ENCODE results near the gene OR5B17.
"Not testable (repeated sequence)": the region's sequence is repeated elsewhere in the genome, so short reads cannot be mapped to it uniquely, and the experiment has no call there.

Gene OR5B17
- total RNA-seq, result 0 reads per million in 2 donors

GRCh38 chr11:58358969-58359368 is at the start of gene OR5B17:
TSS of gene OR5B17 (minus strand) at chr11:58359069. CDS start at chr11:58359069, 0 bp downstream.
- no peak for DNase-seq

DNA sequence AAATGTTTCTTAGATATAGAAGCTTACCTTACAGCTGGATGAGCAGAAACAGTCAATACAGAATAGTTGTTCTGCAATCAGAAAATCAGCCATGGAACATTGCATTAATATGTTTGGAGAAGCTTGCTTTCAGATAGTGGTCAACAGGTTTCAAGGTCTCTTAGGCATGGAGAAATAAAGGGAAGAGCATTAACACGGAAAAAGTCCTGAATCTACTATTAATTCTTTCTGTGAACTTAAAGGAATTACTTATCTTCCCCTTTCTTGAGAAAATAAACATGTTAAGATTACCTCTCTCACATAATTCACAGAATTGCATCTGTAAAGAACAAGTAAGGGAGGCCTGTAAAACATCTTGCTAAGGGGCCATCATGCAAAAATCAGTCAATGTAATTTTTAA is 47.9 kb upstream of the OR5B17 start, which contains the start of gene OR5B3:
Gene OR5B3 (minus strand): TSS at position 101 of the 400 bp plus-strand sequence. CDS start 3,465 bp downstream, outside the sequence.
- no peak for DNase-seq

DNA sequence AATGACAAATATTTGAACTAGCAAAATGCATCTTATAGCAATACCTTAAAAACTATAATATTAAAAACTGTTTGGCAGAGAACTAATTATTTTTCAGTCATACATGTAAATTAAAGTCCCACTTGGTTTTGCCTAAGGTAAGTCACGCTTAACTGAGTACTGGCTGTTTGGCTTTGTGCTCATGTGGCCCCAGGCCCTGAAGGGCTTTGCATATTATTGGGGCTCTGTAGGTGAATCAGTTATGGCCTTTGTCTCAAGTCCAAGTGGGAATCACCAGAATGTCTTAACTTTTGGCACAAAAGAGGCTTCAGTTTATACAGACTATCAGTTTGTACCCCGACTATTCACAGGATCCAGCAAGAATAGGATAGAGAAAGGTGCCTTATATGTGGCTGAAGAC is 40.8 kb upstream of the OR5B17 start:
- not testable (repeated sequence) for DNase-seq

DNA sequence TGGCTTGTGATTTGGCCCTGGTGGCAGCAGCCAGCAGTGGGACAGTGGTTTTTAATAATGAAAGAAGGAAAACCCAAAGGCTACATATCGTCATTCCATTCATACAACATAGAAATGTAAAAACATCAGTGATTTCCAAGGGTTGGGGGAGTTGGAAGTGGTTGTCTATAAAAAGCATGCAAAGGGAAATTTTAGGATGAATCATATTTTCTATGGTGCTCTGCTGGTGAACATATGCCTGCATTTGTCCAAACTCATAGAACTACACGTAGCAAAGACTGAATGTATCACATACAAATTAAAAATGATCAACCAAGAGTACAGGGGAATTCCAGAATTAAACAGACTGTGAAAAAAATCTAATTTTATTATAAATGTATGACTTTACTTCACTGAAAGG is 36.7 kb upstream of the OR5B17 start:
- DNase-seq, result no peak

- no peak for DNase-seq
These were observed 35.3 kb upstream of the OR5B17 start for GRCh38 chr11:58394195-58394594.

DNA sequence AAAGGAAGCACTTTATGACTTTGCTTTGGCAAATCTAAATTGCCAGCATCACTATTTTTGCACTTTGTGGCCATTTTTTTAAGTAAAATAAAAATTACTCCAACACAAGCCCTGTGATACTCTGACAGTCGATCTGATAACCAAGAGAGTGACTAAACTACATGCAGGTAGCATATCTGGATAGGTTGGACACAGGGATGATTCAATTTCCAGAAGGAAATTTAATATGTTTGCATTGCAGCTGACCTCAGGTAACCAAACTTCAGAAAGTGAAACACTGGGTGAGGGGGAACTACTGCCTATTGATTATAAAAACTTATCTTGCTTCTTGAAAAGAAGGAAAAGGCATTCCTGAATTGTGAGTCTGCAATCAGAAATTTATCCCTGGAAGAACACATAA is 33.9 kb upstream of the OR5B17 start:
- DNase-seq, result no peak

DNA sequence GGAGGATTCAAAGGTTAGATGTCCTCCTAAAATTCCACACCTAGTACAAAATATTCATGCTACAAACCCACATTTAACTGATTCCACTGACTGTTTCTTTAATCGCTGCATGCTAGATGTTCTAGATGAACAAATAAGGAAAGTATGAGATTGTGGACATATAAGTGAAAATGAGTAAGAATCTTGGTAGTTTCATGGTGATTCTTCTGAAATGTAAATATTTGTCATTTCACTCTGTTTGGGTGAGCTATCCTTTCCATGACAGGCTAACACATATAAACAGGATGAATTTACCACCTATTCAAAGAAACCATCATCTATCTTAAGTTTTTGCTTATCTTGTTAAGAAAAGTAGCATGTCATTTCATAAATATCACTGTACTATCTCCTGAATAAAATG is 33.0 kb upstream of the OR5B17 start:
- no peak for DNase-seq

DNA sequence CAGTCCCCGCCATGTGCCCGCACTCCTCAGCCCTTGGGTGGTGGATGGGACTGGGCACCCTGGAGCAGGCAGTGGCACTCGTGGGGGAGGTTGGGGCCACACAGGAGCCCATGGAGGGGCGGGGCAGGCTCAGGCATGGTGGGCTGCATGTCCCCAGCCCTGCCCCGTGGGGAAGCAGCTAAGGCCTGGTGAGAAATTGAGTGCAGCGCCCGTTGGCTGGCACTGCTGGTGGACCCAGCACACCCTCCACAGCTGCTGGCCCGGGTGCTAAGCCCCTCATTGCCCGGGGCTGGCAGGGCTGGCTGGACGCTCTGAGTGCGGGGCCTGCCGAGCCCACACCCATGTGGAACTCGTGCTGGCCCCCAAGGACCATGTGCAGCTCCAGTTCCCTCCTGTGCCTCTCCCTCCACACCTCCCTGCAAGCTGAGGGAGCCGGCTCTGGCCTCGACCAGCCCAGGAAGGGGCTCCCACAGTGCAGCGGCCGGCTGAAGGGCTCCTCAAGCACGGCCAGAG is 31.7 kb upstream of the OR5B17 start:
- DNase-seq, result no peak

DNA sequence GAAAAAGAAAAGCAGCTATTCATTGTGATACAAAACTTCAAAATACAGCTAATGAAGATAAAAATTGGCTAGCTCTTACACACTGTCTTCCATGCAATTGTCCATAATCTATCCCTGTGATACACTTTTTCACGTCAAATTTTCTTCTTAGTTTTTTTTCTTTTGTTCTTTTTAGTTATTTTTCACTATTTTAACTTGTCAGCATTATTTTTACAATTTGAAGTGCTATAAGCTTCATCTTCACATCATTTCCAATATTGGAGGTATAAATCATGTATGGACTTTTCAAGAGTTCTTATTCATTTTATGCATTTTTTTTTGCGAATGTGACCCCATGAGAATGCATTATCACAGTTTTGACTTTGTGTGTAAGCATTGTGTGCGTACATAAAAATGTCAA is 4.1 kb downstream of the OR5B17 start:
- no peak for DNase-seq

- no peak for DNase-seq
These were observed 13.7 kb downstream of the OR5B17 start for GRCh38 chr11:58345204-58345603.

GRCh38 chr11:58334708-58335107 is 24.2 kb downstream of the OR5B17 start:
- no peak for DNase-seq

GRCh38 chr11:58330861-58331260 is 28.0 kb downstream of the OR5B17 start:
- DNase-seq, result no peak

- no peak for DNase-seq
These were observed 40.3 kb downstream of the OR5B17 start for GRCh38 chr11:58318532-58318931.

DNA sequence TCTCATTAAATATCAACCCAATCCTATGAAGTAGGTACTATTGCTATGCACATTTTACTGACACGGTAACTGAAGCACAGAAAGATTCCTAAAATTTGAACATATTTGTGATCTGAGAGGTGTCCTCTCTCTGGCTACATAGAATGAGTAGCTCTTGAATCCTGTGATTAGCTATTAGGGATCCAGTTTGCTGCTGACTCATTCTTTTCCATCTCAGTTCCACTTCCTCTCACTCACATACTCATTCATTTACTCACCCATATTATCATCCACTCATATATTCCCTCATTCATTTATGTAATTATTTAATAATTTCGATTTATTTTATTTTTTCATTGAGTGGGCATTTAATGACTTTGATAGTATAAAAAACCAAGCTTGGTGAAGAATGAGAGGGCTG is 42.7 kb downstream of the OR5B17 start:
- no peak for DNase-seq

Measured in activated gamma-delta T cell (primary cell).